Measurements from ENCODE around the gene ACP7.

DNA sequence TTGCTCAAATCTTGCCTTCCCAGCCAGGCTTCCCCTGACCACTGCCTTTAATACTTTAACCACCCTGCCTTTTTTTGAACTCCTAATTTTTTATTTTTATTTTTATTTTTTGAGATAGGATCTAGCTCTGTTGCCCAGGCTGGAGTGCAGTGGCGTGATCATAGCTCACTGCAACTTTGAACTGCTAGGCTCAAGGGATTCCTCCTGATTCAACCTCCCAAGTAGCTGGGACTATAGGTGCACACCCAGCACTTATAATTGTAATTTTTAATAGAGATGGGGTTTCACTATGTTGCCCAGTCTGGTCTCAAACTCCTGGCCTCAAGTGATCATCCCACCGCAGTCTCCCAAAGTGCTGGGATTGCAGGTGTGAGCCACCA, 30.1 kb upstream of the ACP7 start:
- TF ChIP-seq GATA2 (IDR thresholded peaks at IDR 0.05; ENCODE audit: low read depth, low read length) (no peak), GATA3 (IDR thresholded peaks at IDR 0.05; ENCODE audit: low read depth, low read length) (no peak)
